ENCODE results near the gene ADD3.

DNA sequence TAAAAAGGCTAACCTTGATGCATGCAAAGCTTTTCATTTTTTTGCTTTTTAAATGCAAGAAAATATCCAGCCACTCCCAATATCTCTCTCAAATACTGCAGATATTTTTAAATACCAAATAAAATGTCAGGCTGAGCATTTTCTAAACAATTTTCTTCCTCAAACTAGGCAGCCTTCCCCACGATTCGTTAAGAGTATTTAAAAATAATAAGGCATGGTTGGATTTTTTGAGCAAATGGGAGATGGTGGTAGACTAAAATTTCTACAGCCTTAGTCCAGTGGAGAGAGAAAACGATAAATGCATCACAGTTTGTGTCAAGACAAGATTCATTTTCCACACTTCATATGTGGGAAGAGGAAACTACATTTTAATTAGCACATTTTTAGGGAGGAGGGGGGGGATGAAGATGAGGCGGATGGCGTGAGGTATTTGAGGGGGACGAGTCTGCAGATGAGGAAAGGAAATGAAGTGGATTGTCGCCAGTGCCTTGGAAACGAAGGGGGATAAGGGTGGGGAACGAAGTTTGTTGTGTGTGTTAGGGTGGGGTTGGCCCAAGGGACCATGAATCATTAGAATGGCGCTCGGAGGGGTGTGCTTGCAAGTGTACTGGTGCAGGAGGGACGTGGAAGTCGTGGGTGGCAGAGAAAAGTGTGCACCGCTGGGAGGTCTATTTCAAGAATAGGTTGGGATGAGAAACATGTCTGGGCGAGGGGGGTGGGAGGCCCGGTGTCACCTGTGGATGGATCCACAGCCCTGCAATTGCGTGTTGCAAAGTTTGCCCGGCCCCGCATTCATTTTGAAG is 1.2 kb upstream of the ADD3 start:
- TF ChIP-seq CTCF (optimal IDR thresholded peaks at IDR 0.05 in 1 of 3, IDR thresholded peaks at IDR 0.05 in 1 of 3, conservative IDR thresholded peaks at IDR 0.05 in 1 of 3; ENCODE audit: extremely low read depth in 1 of 3, insufficient read depth in 2 of 3, low read length in 3 of 3) (no peak), EZH2 (IDR thresholded peaks at IDR 0.05; ENCODE audit: low read length) (no peak)

Data from keratinocyte (primary cell).